DOHH2 (cell line): Measurements from ENCODE around the gene NCR2.

Experiments
- CTCF ChIP-seq: fragments of 200-600 bp; sonication (generic); IDR thresholded peaks from one replicate; pipeline ENCODE4 v1.5.1; 2014; ENCODE audit warnings: antibody characterized with exemption, mild to moderate bottlenecking, low read depth, low read length; ENCODE audit not compliant: poor library complexity, severe bottlenecking
- EZH2phosphoT487 ChIP-seq: fragments of 200-600 bp; sonication (generic); IDR thresholded peaks from 2 replicates; pipeline ENCODE4 v1.6.1; 2017; ENCODE audit warnings: borderline replicate concordance, mild to moderate bottlenecking, antibody characterized with exemption, low read length, moderate library complexity, mixed read lengths

DNA sequence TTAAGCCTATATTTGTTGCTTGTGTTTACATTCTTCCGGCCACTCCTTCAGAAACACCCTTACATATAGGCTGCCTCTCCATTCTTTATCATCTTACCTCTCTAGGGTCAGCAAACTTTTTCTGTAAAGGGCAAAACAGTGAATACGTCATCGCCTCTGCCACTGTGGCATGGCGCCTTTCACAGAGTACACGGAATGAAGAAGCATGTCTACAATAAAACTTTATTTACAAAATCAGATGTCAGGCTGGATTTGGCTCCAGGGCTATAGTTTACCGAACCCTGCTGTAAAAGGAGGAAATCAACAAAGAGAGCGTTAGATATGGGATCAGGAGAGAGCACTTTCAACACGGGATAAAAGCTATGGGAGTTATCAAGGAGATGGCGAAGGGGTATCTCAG is 9.3 kb upstream of the NCR2 start:
- no peak for TF ChIP-seq CTCF
- no peak for TF ChIP-seq EZH2phosphoT487
